HepG2 (cell line): ENCODE data around the gene PRDX2. TPM values are rescaled to one million over a fixed set of nuclear protein-coding genes. Genes with fewer than 3 reads are reported as not detected.
A peak's percentile ranks its signal among the peaks of the same experiment; 100 is the strongest.

Experiments
- ATAC-seq: fragments of 200-7000 bp; cut with Tn5 transposase; 3 replicates; pipeline ENCODE4 v1.9.1; 2020; ENCODE audit warnings: mild to moderate bottlenecking, moderate library complexity
- BruUV-seq: library from RNA; stranded (reverse); fragments of 400-500 nt; replicated peaks from 2 replicates; lab custom pipeline; 2021; lab: Mats Ljungman, UMichigan
- CTCF ChIA-PET: fragments of 300-600 bp; formaldehyde crosslinking; extraction: SDS; loops from one replicate; lab custom pipeline; 2021; ENCODE audit warnings: low total read pairs, inconsistent platforms, low intra/inter-chr PET ratio; lab: Yijun Ruan, JAX
- POLR2A ChIA-PET: fragments of 350-600 bp; sonication (Branson Sonifier 250); formaldehyde crosslinking; loops from one replicate; lab custom pipeline; 2020; ENCODE audit warnings: antibody characterized with exemption, inconsistent platforms; lab: Yijun Ruan, JAX
- DNase-seq: peaks from one replicate; pipeline ENCODE4 v3.0.0-alpha.2; 2015; ENCODE audit warnings: low spot score
- FAIRE-seq: peaks from 3 replicates; lab custom pipeline; 2011; peaks lifted over from hg19 to GRCh38; lab: Jason Lieb, UNC
- H2AFZ ChIP-seq: one replicate; pipeline ENCODE4 v1.6.1; 2011; ENCODE audit warnings: low read length, inconsistent platforms
- H3K27ac ChIP-seq: fragments of 300-600 bp; 3 replicates; pipeline ENCODE4 v1.8.0; 2011; ENCODE audit warnings: mixed run types, mild to moderate bottlenecking, mixed read lengths, low read length, inconsistent platforms; ENCODE audit not compliant: insufficient read depth; ENCODE audit errors: extremely low read length
- H3K27me3 ChIP-seq, 2 experiments: fragments of 200-600 bp in 1 of 2; 2 replicates in 1 of 2; 3 replicates in 1 of 2; pipeline versions ENCODE4 v1.6.0 to v1.8.0; 2011; ENCODE audit warnings: low read length in 2 of 2, mild to moderate bottlenecking in 2 of 2, moderate library complexity in 2 of 2, inconsistent platforms in 1 of 2; ENCODE audit not compliant: insufficient read depth in 2 of 2, control insufficient read depth in 1 of 2
- H3K36me3 ChIP-seq, 2 experiments: fragments of 200-600 bp in 1 of 2; replicated peaks in 1 of 2; 2 replicates in 1 of 2; 3 replicates in 1 of 2; pipeline versions ENCODE4 v1.5.1 to v1.8.0; 2011; ENCODE audit warnings: low read length in 2 of 2, inconsistent platforms in 1 of 2; ENCODE audit not compliant: insufficient read depth in 2 of 2, control insufficient read depth in 1 of 2
- H3K4me1 ChIP-seq: 2 replicates; pipeline ENCODE4 v1.5.1; 2012; ENCODE audit warnings: low read length, inconsistent platforms; ENCODE audit not compliant: insufficient read depth
- H3K4me2 ChIP-seq: 2 replicates; pipeline ENCODE4 v1.6.0; 2011; ENCODE audit warnings: low read depth, low read length, inconsistent platforms
- H3K4me3 ChIP-seq, 3 experiments: fragments of 200-600 bp in 1 of 3; sonication (generic), shearing (Covaris generic) in 1 of 3; replicated peaks in 1 of 3; 2 replicates each; pipeline ENCODE4 v1.5.1; 2011 to 2016; ENCODE audit warnings: low read length in 3 of 3, inconsistent platforms in 2 of 3, low read depth in 2 of 3, mild to moderate bottlenecking in 2 of 3, control low read depth in 1 of 3, mixed read lengths in 1 of 3; ENCODE audit not compliant: insufficient read depth in 1 of 3
- H3K79me2 ChIP-seq: one replicate; pipeline ENCODE4 v1.6.1; 2011; ENCODE audit warnings: low read length, inconsistent platforms; ENCODE audit not compliant: insufficient read depth
- H3K9ac ChIP-seq: 2 replicates; pipeline ENCODE4 v1.6.0; 2011; ENCODE audit warnings: mild to moderate bottlenecking, low read depth, low read length, inconsistent platforms; ENCODE audit not compliant: insufficient read depth
- H3K9me3 ChIP-seq: 2 replicates; pipeline ENCODE4 v1.5.1; 2012; ENCODE audit warnings: mild to moderate bottlenecking, low read length
- H4K20me1 ChIP-seq: 2 replicates; pipeline ENCODE4 v1.6.0; 2011; ENCODE audit warnings: inconsistent platforms, mild to moderate bottlenecking, low read length, moderate library complexity; ENCODE audit not compliant: insufficient read depth
- CENPX ChIP-seq: sonication (generic); formaldehyde crosslinking; IDR thresholded peaks from 2 replicates; pipeline ENCODE4 v1.9.0; 2021; ENCODE audit warnings: mild to moderate bottlenecking, missing genetic modification reagents, moderate library complexity
- FOSL2 ChIP-seq: sonication (generic); formaldehyde crosslinking; IDR thresholded peaks from 2 replicates; pipeline ENCODE4 v1.4.0; 2020; ENCODE audit warnings: missing genetic modification reagents
- FOXK1 ChIP-seq: sonication (generic); formaldehyde crosslinking; IDR thresholded peaks from 2 replicates; pipeline ENCODE4 v1.4.0; 2020; ENCODE audit warnings: low read depth, missing genetic modification reagents, borderline replicate concordance
- PHF5A ChIP-seq: IDR thresholded peaks from one replicate; pipeline ENCODE4 v1.6.1; 2018; ENCODE audit warnings: low read depth, missing genetic modification reagents; ENCODE audit not compliant: unreplicated experiment
- POLR2A ChIP-seq, 2 experiments: IDR thresholded peaks; 2 replicates each; pipeline ENCODE4 v1.6.1; 2011; ENCODE audit warnings: low read depth in 2 of 2, low read length in 2 of 2, mild to moderate bottlenecking in 1 of 2, moderate library complexity in 1 of 2; ENCODE audit not compliant: insufficient read depth in 1 of 2
- SALL1 ChIP-seq: sonication (generic); formaldehyde crosslinking; IDR thresholded peaks from 2 replicates; pipeline ENCODE4 v1.8.0; 2022; ENCODE audit warnings: mild to moderate bottlenecking, missing genetic modification reagents
- STAG1 ChIP-seq: sonication (generic); formaldehyde crosslinking; IDR thresholded peaks from 2 replicates; pipeline ENCODE4 v1.4.0; 2020; ENCODE audit warnings: missing genetic modification reagents
- TOPORS ChIP-seq: sonication (generic); formaldehyde crosslinking; IDR thresholded peaks from 2 replicates; pipeline ENCODE4 v1.8.0; 2023; ENCODE audit warnings: mild to moderate bottlenecking, missing genetic modification reagents
- ZFP41 ChIP-seq: sonication (generic); formaldehyde crosslinking; IDR thresholded peaks from 2 replicates; pipeline ENCODE4 v1.4.0; 2020; ENCODE audit warnings: mild to moderate bottlenecking, missing genetic modification reagents, borderline replicate concordance
- ZNF274 ChIP-seq: sonication (generic); formaldehyde crosslinking; IDR thresholded peaks from 2 replicates; pipeline ENCODE4 v1.5.1; 2020; ENCODE audit warnings: mild to moderate bottlenecking, missing genetic modification reagents
- ZNF354B ChIP-seq: sonication (generic); formaldehyde crosslinking; IDR thresholded peaks from 2 replicates; pipeline ENCODE4 v1.8.0; 2022; ENCODE audit warnings: mild to moderate bottlenecking, missing genetic modification reagents
- ZNF629 ChIP-seq: sonication (generic); formaldehyde crosslinking; conservative IDR thresholded peaks from 2 replicates; pipeline ENCODE4 v1.5.0; 2020; ENCODE audit warnings: missing genetic modification reagents
- WGBS: methylation state at CpG from one replicate; pipeline ENCODE4 v1.1.6; 2017; ENCODE audit warnings: low lambda C conversion rate; 5-methylcytosine and 5-hydroxymethylcytosine counted together
- in situ Hi-C: cut with HindIII; loops from 2 replicates; pipeline ENCODE4 v1.10.0; 2017; ENCODE audit warnings: low pct_unique_long_range_greater_than_20kb; ENCODE audit not compliant: extremely low pct_ligation_motif_present
- intact Hi-C: fragments of 100-400 bp; cut with micrococcal nuclease; formaldehyde crosslinking; loops from one replicate; pipeline ENCODE4 v1.10.0; 2022; ENCODE audit not compliant: unreplicated experiment
- polyA plus RNA-seq, 8 experiments: library from polyadenylated mRNA; depleted of rRNA in 3 of 8; stranded (reverse) in 7 of 8; unstranded in 1 of 8; fragments of >200 nt; fragmentation: Illumina TruSeq in 4 of 8; extraction: Trizol in 4 of 8; gene quantifications; 2 replicates each; pipeline versions ENCODE4 v1.2.1 to v1.2.3, GENCODE V29; 2011 to 2016; ENCODE audit warnings: low read depth in 4 of 8, missing spikeins in 1 of 8, mixed read lengths in 1 of 8; ENCODE audit not compliant: insufficient read depth in 1 of 8
- total RNA-seq, 5 experiments: library from RNA; depleted of rRNA; stranded (reverse); fragments of >200 nt; fragmentation: Illumina TruSeq; extraction: Trizol; gene quantifications; 2 replicates each; pipeline ENCODE4 v1.2.3, GENCODE V29; 2016; ENCODE audit warnings: low read depth in 1 of 5
- TF ChIP-seq, protein P1 (sequence below), 2 experiments: sonication (generic) in 1 of 2; formaldehyde crosslinking in 1 of 2; IDR thresholded peaks; 2 replicates each; pipeline versions ENCODE4 v1.6.1 to v1.9.0; 2014 to 2022; ENCODE audit warnings: antibody characterized with exemption in 1 of 2, borderline replicate concordance in 1 of 2, inconsistent platforms in 1 of 2, low read depth in 1 of 2, missing genetic modification reagents in 1 of 2
- TF ChIP-seq, protein P2 (sequence below): IDR thresholded peaks from 2 replicates; pipeline ENCODE4 v1.6.1; 2016; ENCODE audit warnings: low read depth, borderline replicate concordance

PRDX2 gene
- total and polyA plus RNA-seq, 2 of the 13 experiments (the other 11 are each of a cell fraction or from before 2014, with no cell fraction given): 218 to 381 TPM

DNA sequence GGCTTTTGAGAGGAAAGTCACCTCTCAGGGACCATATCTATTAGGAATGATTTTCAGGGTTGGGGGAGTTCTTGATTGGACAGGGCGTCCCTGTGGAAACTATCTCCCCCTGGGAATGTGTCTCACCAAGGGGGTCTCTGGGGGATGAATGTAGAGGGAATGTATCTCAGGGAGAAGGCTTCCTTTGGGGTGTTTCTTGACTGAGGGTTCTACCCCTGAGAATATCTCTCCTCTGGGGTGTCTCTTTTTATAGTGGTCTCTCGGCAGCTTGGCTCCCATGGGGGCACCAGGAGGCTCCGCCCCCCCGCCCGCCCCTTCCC, 31.8 kb upstream of the PRDX2 start (continued):
- TF ChIP-seq, protein P1, sequence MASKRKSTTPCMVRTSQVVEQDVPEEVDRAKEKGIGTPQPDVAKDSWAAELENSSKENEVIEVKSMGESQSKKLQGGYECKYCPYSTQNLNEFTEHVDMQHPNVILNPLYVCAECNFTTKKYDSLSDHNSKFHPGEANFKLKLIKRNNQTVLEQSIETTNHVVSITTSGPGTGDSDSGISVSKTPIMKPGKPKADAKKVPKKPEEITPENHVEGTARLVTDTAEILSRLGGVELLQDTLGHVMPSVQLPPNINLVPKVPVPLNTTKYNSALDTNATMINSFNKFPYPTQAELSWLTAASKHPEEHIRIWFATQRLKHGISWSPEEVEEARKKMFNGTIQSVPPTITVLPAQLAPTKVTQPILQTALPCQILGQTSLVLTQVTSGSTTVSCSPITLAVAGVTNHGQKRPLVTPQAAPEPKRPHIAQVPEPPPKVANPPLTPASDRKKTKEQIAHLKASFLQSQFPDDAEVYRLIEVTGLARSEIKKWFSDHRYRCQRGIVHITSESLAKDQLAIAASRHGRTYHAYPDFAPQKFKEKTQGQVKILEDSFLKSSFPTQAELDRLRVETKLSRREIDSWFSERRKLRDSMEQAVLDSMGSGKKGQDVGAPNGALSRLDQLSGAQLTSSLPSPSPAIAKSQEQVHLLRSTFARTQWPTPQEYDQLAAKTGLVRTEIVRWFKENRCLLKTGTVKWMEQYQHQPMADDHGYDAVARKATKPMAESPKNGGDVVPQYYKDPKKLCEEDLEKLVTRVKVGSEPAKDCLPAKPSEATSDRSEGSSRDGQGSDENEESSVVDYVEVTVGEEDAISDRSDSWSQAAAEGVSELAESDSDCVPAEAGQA (IDR thresholded peaks at IDR 0.05; ENCODE audit: low read depth): no peak
- TF ChIP-seq, protein P1 (CRISPR knock-in tag; IDR thresholded peaks at IDR 0.05; ENCODE audit: borderline replicate concordance): no peak
- TF ChIP-seq ZNF354B (no peak), CENPX (CRISPR knock-in tag) (no peak), STAG1 (CRISPR knock-in tag) (no peak), ZNF629 (no peak)
- TF ChIP-seq, protein P2, sequence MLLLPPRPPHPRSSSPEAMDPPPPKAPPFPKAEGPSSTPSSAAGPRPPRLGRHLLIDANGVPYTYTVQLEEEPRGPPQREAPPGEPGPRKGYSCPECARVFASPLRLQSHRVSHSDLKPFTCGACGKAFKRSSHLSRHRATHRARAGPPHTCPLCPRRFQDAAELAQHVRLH (CRISPR knock-in tag): no peak
- TF ChIP-seq, all 625 proteins: peak for 0

DNA sequence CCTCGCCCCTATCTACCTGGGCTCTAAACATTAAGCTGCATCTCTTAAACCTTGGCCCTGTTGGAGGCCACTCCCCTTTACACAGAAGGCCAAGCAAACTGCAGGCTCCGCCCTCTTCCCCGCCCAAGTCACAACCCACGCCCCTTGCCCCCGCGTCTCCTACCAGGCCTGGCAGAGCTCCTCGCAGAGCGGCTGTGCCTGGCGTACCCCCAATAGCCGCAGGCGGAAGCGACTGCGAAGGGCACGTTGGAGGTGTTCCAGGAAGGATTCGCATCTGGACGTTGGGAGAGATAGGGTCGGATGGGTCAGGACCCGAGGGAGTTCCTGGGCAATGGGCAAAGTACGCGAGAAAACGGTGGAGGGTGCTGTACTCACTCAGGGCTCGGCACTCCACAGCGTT, 26.9 kb upstream of the PRDX2 start:
- Histone ChIP-seq H3K27ac (no peak overlapping the region), H3K4me1 (peaks cover 43% of the 10 kb centered on the region), H3K36me3 (no peaks in the 10 kb centered on the region), H3K4me3 (peak overlapping the region; percentile 38 to 72 (median 50); a peak in 5 of 6 replicates), H3K27me3 (peaks cover 0 to 16% of the 10 kb centered on the region in 2 experiments; a peak in 1 of 5 replicates), H2AFZ (peak overlapping the region; percentile 70), H3K9me3 (no peaks in the 10 kb centered on the region), H3K79me2 (no peaks in the 10 kb centered on the region), H3K4me2 (peak overlapping the region; percentile 80), H4K20me1 (no peaks in the 10 kb centered on the region), H3K9ac (peak overlapping the region; percentile 52; the same call in 1 of the 2 replicates)
- WGBS: 3% methylated on average over 2 of the region's 23 CpGs
- FAIRE-seq (no peak), ATAC-seq (peak; percentile 78), DNase-seq (peak; percentile 40)
- intact Hi-C loops: no loop called here
- CTCF ChIA-PET: no interaction called here
- in situ Hi-C loops: no loop called here
- no TSS peak for BruUV-seq
- POLR2A ChIA-PET: interaction anchor here (0.9 kb wide), 1 partner anchor 28 kb away, joined by 3 read pairs; no protein-coding TSS in a partner anchor
- TF ChIP-seq TOPORS (CRISPR knock-in tag): no peak
- no peak for TF ChIP-seq PHF5A (CRISPR knock-in tag)
- TF ChIP-seq POLR2A (IDR thresholded peaks at IDR 0.05; ENCODE audit: insufficient read depth in 1 of 2, low read depth in 2 of 2, low read length in 2 of 2): 0 out of 4 replicates have a peak, but pooled peaks of 1 of the 2 experiments have one; percentile 36
- TF ChIP-seq SALL1: peak; percentile 51
- TF ChIP-seq FOXK1 (CRISPR knock-in tag): no peak
- TF ChIP-seq ZFP41 (CRISPR knock-in tag): no peak
- no peak for TF ChIP-seq ZNF274 (CRISPR knock-in tag)
- TF ChIP-seq FOSL2: no peak
